Kidney epithelial cell (primary cell): ENCODE data around the gene B3GAT2. TPM values are rescaled to one million over a fixed set of nuclear protein-coding genes. Genes with fewer than 3 reads are reported as not detected.

Experiments used
- DNase-seq: peaks from one replicate; pipeline ENCODE4 v3.0.0-alpha.2; 2010; ENCODE audit warnings: low read depth
- H3K27me3 ChIP-seq: 2 replicates; pipeline ENCODE4 v1.6.0; 2011; ENCODE audit warnings: low read length; ENCODE audit not compliant: control insufficient read depth, insufficient read depth
- H3K36me3 ChIP-seq: 2 replicates; pipeline ENCODE4 v1.5.1; 2011; ENCODE audit warnings: low read length; ENCODE audit not compliant: control insufficient read depth, insufficient read depth
- H3K4me3 ChIP-seq: 2 replicates; pipeline ENCODE4 v1.5.1; 2011; ENCODE audit warnings: low read depth, mild to moderate bottlenecking, control low read depth, low read length
- total RNA-seq: library from RNA; depleted of rRNA; stranded (reverse); fragments of >200 nt; gene quantifications from 2 replicates; pipeline ENCODE4 v1.2.3, GENCODE V29; 2015
- TF ChIP-seq, protein P1 (sequence below): IDR thresholded peaks from 2 replicates; pipeline ENCODE4 v1.5.1; 2011; ENCODE audit warnings: mild to moderate bottlenecking, moderate library complexity, low read length, control low read depth, inconsistent platforms; ENCODE audit not compliant: insufficient read depth, poor library complexity, severe bottlenecking

B3GAT2 gene
- total RNA-seq, 1 donor from 2014 or later = not detected

DNA sequence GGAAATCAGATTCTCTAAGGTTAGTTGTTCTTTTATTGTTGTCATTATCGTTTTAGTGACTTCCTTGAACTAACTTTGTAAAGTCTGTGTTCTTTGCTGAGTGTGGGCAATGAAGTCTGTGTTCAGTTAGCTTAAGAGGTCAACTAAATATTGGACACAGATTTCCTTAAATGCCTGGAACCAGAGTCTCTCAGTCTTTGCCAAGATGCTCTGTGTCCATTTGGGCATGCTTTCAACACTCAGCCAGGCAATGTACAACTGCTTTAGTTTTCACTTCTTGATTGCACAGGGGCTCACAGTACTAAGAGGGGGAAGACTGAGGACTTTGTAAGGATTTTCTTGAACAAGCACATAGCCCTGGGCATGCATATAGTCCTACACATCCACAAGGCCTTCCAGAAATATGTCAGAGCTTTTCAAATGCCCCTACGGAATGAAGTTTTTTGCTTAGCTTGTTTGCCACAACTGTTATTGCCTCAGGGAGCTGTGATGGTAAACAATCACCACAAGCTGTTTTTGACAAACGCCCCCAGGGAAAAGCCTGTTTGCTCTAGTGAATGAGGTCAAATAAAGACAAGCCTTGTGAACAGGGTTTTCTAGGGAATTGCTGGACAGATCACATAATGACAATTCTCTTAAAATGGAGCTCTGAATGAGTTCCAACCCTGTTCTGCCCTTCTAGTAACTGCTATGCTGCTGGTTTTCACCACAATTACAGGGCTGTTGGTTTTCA is 82.5 kb downstream of the B3GAT2 start:
- no peak for DNase-seq
- H3K4me3 ChIP-seq = no peak overlapping the region
- H3K27me3 ChIP-seq = peaks cover 3% of the 10 kb centered on the region
- TF ChIP-seq, protein P1, sequence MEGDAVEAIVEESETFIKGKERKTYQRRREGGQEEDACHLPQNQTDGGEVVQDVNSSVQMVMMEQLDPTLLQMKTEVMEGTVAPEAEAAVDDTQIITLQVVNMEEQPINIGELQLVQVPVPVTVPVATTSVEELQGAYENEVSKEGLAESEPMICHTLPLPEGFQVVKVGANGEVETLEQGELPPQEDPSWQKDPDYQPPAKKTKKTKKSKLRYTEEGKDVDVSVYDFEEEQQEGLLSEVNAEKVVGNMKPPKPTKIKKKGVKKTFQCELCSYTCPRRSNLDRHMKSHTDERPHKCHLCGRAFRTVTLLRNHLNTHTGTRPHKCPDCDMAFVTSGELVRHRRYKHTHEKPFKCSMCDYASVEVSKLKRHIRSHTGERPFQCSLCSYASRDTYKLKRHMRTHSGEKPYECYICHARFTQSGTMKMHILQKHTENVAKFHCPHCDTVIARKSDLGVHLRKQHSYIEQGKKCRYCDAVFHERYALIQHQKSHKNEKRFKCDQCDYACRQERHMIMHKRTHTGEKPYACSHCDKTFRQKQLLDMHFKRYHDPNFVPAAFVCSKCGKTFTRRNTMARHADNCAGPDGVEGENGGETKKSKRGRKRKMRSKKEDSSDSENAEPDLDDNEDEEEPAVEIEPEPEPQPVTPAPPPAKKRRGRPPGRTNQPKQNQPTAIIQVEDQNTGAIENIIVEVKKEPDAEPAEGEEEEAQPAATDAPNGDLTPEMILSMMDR = no peak
- H3K36me3 ChIP-seq = no peaks in the 10 kb centered on the region

DNA sequence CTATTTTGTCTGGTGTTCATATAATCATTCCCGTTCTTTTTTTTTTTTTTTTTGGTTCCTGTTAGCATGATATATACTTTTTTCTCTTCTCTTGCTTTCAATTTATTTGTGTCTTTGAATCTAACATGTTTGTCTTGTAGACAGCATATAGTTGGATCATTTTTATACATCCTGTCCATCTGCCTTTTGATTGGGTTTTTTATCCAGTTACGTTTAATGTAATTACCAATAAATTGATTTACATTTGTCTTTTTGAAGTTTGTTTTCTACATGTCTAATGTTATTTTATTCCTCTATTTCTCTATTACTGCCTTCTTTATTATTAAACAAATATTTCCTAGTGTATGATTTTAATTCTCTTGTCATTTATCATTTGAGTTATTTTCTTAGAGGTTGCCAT is 84.4 kb downstream of the B3GAT2 start:
- TF ChIP-seq, protein P1 = no peak
- H3K27me3 ChIP-seq = peaks cover 3% of the 10 kb centered on the region
- H3K4me3 ChIP-seq = no peak overlapping the region
- no peak for DNase-seq
- H3K36me3 ChIP-seq = no peaks in the 10 kb centered on the region

DNA sequence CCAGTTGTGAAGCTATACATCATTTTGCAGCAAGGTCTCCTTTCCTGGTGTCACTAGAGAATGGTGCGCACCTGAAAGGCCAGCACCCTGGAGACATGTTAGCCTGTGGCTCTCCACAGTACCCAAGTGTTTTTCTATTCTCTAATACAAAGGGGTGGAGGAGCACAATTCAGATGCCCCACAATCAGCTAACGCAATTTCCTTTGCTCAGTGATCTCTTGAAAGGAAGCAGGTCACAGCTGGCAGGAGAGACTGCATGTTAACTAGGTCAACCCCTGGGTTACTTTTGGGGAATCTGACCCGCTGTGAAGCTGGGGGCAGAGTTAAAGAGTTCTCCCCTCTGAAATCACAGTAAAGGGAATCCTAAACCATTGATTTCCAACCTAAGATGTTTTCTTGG is 92.5 kb downstream of the B3GAT2 start:
- TF ChIP-seq, protein P1 = no peak

DNA sequence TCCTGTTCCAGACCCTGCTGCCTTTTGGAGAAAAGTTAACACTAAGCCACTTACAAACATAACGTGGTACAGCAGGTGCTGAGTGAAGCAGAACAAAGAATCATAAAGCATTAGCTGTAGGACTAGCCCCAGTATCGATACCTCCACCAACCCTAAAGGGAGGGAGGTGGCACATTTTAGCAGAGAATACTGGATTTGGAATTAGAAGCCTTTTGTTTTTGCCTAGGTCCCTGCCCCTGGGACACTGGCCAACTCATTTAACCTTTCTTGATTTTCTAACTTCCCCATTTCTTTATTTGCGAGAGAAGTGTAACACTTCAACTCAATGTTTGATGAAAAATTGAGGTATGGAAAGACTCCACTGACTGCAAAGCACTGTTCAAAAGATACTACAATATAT is 93.5 kb downstream of the B3GAT2 start:
- H3K27me3 ChIP-seq = no peaks in the 10 kb centered on the region
- H3K4me3 ChIP-seq = no peak overlapping the region
- H3K36me3 ChIP-seq = no peaks in the 10 kb centered on the region
- TF ChIP-seq, protein P1 = no peak
- no peak for DNase-seq

More for the DNA sequence above, 92.5 kb downstream of the B3GAT2 start:
- Histone ChIP-seq H3K27me3 (no peaks in the 10 kb centered on the region), H3K4me3 (no peak overlapping the region), H3K36me3 (no peaks in the 10 kb centered on the region)
- DNase-seq = no peak

DNA sequence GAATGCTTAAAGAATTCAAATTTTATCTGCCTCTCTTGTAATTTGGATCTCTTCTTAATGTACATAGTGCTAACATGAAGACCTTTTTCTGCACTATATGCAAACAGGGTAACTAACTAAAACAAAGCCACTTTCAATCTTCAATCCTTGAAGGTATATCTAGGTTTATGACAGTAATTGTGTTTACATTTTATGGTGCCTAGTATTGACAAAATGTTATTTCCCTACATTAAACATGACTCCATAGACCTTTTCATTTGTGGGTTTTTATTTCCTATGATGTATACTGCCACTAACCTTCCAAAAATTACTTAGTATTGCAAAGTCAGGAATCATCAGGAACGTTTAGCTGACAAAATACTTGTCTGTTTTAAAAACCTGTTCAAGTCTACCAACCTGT is 95.9 kb downstream of the B3GAT2 start:
- H3K4me3 ChIP-seq = no peak overlapping the region
- TF ChIP-seq, protein P1 = no peak
- no peak for DNase-seq
- H3K27me3 ChIP-seq = no peaks in the 10 kb centered on the region
- H3K36me3 ChIP-seq = no peaks in the 10 kb centered on the region

DNA sequence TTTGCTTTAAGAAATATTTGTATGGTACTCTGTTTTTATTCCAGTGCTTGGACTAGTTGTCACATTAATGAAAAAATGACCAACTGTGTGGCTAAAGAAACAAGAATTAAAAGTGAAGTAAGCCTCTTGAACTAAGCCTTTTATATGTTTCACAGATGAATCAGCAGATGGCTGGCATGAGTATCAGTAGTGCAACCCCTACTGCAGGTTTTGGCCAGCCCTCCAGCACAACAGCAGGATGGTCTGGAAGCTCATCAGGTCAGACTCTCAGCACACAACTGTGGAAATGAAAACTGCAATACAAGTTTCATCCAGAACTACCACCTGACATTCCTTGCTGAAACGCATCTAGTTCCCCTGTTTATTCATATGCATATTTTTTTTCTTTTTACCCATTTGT is 96.8 kb downstream of the B3GAT2 start:
- H3K27me3 ChIP-seq = no peaks in the 10 kb centered on the region
- H3K36me3 ChIP-seq = no peaks in the 10 kb centered on the region
- TF ChIP-seq, protein P1 = no peak
- DNase-seq = no peak
- no peak overlapping the region for H3K4me3 ChIP-seq
